Stimulated activated CD4-positive, alpha-beta T cell treated with anti-CD3 and anti-CD28 coated beads, Interleukin-4, amount 100 ng/mL, for 24 hours (primary cell): Measurements from ENCODE around the gene JTB.

ENCODE experiments used
- DNase-seq: peaks from one replicate; pipeline ENCODE4 v3.0.0-alpha.2; 2020

JTB gene

GRCh38 chr1:153953859-153954365, 23.6 kb downstream of the JTB start:
- DNase-seq: no peak

- no peak for DNase-seq
Measured at GRCh38 chr1:153951801-153952200, 25.7 kb downstream of the JTB start.

GRCh38 chr1:153951183-153951582, 26.3 kb downstream of the JTB start:
- DNase-seq: no peak

GRCh38 chr1:153946622-153947241, 30.7 kb downstream of the JTB start, which contains the start of gene DENND4B:
Gene DENND4B, minus strand, starts transcription at chr1:153946718. Its CDS starts 2,344 bp downstream, at chr1:153944374.
- peak; percentile 79 for DNase-seq

GRCh38 chr1:153945795-153946621, 31.5 kb downstream of the JTB start:
- peak; percentile 68 for DNase-seq

- DNase-seq: peak; percentile 74
Measured at GRCh38 chr1:153945131-153945794, 32.2 kb downstream of the JTB start.

GRCh38 chr1:153944827-153945117, 32.7 kb downstream of the JTB start:
- DNase-seq: no peak

- no peak for DNase-seq
Measured at GRCh38 chr1:153944005-153944826, 33.3 kb downstream of the JTB start.

GRCh38 chr1:153942766-153943549, 34.5 kb downstream of the JTB start:
- no peak for DNase-seq

GRCh38 chr1:153941826-153942725, 35.4 kb downstream of the JTB start:
- no peak for DNase-seq

- DNase-seq: no peak
Measured at GRCh38 chr1:153940756-153941155, 36.7 kb downstream of the JTB start.

- no peak for DNase-seq
Measured at GRCh38 chr1:153939476-153939875, 38.0 kb downstream of the JTB start.

- DNase-seq: no peak
Measured at GRCh38 chr1:153938996-153939395, 38.5 kb downstream of the JTB start.

GRCh38 chr1:153937331-153937730, 40.1 kb downstream of the JTB start:
- DNase-seq: no peak

GRCh38 chr1:153936011-153936802, 41.3 kb downstream of the JTB start:
- DNase-seq: no peak

- no peak for DNase-seq
Measured at GRCh38 chr1:153934746-153935145, 42.7 kb downstream of the JTB start.

GRCh38 chr1:153933955-153934354, 43.5 kb downstream of the JTB start:
- DNase-seq: no peak

GRCh38 chr1:153933430-153933829, 44.0 kb downstream of the JTB start:
- no peak for DNase-seq

- no peak for DNase-seq
Measured at GRCh38 chr1:153932156-153933131, 45.0 kb downstream of the JTB start.
